HG03342 (cell line): ENCODE results near the gene NNAT.
"Not testable (repeated sequence)": the region's sequence is repeated elsewhere in the genome, so short reads cannot be mapped to it uniquely, and the experiment has no call there.

Experiments used
- ATAC-seq: cut with Tn5 transposase; IDR thresholded peaks from one replicate; pipeline ENCODE4 v1.9.1; 2021; ENCODE audit warnings: mild to moderate bottlenecking, moderate library complexity; ENCODE audit not compliant: unreplicated experiment

The NNAT gene, protein sequence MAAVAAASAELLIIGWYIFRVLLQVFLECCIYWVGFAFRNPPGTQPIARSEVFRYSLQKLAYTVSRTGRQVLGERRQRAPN

DNA sequence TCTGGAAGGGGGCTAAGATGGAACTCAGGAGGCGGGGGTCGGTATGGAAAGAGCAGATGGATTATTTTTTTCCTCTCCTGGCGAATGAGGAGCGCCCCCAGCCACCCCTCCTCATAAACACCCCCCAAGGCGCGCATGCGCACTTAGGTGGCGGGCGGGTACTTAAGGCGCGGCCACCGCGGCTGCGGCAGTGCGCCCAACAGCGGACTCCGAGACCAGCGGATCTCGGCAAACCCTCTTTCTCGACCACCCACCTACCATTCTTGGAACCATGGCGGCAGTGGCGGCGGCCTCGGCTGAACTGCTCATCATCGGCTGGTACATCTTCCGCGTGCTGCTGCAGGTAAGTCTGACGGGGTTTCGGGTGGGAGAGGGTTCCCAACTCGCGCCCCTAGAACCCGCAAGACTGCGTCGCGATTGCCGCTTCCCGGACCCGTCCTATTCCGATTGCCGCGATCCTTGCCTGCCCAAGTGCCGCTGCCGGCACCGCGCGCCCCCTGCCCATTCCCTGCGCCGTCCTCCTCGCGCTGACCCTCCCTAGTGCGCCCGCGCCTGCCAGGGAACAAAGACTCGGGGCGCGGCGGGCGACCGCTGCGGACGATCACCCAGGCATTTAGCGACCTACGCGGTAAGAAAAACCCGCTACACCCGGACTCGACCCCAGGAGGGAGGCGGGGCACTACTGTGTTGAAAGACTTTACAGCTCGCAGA lies at the start of gene NNAT:
Gene NNAT (plus strand): TSS at position 190 of the 711 bp plus-strand sequence. CDS start 82 bp downstream, at position 272.
- no peak for ATAC-seq

DNA sequence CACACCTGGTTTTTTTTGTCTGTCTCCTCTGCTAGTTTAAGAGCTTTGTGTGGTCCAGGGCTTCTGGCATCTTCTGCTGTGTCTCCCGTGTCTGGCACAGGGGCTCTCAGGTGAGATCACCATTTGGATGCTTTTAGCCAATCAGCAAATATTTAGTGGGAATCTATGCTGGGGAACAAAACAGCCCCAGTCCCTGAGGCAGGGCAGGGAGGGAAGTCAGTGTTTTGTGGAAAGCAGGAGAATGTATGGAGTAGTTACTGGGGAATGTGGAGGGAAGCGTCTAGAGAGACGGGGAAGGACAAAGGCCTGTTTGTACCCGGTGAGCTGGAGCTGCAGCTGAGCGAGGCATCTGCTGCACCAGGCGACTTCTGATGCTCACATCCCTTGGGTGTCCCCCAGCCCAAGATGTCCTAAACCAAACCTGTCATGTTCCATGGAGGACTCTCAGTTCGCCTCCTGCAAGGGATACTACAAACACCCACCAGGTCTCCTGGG lies 49.3 kb upstream of the NNAT start:
- ATAC-seq = no peak

DNA sequence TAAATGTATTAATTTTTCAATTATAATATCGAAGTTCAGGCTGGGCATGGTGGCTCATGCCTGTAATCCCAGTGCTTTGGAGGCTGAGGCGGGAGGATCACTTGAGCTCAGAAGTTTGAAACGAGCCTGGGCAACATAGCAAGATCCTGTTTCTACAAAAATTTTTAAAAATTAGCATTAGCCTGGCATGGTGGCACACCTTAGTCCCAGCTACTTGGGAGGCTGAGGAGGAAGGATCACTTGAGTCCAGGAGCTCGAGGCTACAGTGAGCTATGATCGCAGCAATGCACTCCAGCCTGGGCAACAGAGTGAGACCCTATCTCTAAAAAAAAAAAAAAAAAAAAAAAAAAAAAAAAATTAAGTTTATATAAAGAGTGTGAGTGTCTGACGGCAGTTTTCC lies 48.6 kb upstream of the NNAT start:
- ATAC-seq = not testable (repeated sequence)

DNA sequence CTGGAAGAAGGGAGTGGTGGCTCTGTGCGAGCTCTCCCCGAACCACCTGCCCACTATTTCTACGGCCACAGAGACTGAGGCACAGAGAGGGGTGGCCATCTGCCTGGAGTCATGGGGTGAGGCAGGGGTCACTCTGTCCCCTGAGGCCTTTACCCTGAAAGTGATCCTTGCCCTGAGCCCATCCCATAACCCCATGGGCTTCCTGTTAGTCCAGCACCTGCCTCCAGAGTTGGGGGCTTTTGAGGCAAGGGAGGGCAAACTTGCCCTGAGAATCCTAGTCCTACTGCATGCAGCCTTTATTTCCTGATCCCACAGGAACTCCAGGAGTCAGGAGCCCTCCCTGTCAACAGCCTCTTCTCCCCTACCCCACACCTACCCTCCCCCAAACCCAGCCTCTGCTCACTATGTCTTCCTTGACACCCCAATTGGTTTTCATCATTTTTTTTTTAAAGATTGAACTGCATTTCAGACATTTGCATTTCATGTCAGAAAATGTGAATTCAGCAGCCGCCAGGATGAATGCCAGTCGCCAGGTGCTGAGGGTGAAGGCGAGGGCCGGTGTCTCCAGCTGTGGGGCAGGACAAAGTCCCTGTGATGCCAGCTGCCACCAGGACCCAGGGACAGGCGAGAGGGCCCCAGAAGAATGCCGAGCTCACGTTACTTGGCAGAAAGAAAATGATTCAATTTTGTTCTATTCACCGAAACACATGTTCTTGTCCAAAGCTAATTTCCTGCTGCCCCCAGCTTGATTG lies 47.6 kb upstream of the NNAT start:
- no peak for ATAC-seq

DNA sequence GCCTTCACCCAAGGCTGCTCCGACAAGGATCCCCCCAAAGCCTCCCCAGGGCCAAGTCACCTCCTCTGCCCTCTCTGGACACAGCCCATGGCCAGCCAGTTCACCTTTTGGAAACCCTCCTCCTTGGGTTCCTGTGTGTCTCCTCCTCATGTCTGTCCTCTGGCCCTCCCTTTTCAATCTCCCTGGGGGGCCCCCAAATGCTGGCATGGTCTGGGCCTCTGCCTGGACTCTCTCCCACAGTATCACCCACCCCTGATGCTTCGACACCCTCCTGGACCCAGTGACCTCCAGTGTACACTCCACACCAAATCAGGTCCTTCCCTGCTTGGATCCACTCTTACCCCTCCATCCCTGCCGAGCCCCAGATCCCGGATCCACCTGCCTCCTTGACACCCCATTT lies 46.7 kb upstream of the NNAT start:
- ATAC-seq = no peak

DNA sequence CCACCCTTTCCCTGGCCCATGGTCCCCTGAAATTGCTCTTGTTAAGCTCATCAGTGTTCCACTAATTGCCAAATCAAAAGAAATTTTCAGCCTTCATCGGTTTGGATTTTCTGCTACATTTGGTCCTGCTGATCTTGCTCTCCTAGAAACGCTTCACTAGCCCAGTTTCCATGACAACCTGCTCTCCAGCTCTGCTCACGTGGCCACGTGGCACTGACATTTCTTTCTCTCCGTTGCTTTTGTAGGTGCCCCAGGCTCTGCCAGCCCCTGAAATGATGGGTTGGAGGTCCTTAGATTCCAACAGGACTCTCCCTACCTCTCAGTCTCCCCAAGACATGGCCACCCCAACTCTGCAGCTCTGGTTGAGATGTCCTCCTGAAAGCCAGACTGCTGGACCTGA lies 45.8 kb upstream of the NNAT start:
- ATAC-seq = no peak

DNA sequence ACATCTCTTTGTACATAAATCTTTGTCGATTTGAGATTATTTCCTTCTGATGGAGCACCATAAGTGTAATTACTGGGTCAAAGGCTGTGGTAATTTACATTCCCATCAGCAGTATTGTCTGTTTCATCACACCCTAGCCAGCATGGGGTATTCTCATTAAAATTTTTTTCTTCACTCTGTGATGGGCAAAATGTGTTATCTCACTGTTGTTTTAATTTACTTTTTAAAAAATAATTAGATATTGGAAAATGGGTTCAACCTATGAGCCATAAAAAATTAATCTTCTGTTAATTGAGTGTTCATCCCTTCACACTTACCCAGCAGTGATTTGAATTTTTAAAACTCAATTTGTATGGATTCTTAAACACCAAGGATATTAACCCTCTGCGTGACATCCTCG lies 44.0 kb upstream of the NNAT start:
- no peak for ATAC-seq

DNA sequence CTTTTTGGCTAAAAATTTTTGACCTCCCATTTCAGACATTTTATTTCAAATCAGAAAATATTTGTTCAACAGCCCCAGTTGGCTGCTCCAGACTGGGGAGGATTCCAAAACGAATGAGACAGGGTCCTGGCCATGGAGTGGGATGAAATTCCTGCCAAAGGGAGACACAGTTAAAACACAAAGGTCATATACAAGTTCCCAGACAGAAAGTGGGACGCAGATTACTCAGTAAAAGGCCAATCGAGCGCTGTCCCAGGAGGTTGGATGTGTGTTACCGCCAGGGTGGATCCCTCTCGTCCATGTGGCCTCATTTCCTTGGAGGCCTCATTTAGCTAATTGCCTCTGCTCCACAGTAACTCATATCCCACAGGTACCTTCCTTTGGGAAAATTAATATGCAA lies 41.8 kb upstream of the NNAT start:
- ATAC-seq = no peak

DNA sequence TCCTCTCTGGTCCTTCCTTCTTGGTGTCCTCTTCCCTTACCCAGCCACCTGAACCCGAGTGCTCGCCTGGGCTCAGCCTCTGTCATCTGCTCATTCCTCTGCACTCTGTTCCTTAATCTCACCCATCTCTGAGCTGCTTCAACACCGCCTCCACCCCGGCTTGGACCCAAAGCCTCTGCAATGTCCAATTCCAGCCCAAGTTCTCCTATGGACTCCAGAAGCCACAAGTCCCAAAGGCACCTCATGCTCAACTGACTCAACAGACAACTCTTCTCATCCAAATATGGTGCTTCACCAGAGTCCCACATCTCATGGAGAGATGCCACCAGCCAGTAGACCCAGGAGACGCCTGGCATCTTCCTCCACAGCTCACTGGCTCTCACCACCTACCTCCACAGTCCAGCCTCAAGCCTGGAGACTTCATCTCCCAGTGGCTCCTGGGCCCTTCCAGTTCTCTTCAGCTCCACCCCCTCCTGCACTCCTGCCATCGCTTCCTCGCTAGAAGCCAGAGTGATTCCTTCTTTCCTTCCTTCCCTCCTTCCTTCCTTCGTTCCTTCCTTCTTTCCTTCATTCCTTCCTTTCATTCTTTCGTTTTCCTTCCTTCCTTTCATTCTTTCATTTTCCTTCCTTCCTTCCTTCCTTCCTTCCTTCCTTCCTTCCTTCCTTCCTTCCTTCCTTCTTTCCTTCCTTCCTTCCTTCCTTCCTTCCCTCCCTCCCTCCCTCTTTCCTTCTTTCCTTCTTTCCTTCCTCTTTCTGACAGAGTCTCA lies 40.9 kb upstream of the NNAT start:
- ATAC-seq = no peak

DNA sequence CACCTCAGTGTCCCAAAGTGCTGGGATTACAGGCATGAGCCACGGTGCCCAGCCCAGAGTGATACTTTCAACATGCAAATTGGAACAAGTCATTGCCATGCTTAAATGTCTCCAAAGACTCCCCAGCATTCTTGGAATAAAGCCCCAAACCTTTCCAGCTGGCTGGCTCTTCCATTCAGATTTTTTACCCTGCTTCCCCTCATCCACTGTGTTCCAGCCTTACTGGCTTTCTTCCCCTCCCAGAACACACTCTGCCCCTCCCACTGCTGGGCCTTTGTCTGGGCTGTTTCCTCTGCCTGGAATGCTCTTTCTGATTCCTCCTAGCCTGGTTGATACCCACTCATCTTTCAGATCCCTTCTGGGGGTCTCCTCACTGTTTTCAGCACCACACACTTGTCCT lies 40.1 kb upstream of the NNAT start:
- no peak for ATAC-seq

DNA sequence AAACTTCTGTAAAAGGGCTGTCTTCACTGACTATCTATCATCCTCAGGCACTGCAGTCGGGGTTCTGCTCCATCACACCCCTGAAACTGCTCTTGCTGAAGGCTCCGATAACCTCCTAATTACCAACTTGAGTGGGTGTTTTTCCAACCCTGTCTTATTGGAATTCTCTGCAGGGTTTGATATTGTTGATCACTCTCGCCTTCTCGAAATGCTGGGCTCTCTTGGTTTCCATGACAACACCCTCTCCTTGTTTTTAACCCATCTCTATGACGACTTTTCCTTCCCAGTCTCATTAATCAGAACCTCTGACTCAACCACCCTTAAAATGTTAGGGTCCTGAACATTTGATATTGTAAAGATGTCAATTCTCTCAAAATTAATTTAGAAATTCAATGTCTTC lies 39.4 kb upstream of the NNAT start:
- no peak for ATAC-seq

DNA sequence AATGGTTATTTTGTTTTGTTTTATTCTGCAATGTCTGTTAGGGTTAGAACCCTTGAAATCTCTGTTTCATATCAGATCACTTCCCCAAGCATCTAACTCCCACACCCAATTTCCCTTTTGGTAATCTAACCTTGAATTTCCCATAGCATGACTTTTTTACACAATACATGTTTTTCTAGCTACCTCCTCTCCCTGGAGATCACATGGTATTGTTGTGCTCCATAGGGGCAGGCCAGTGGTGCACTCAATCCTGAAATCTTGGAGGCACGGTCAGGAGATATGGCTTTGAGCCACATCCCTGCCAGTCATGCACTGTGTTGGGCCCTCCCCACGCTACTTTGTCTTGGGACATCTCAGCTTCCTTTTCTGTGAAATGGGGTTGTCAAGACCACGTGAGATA lies 36.7 kb upstream of the NNAT start:
- no peak for ATAC-seq

DNA sequence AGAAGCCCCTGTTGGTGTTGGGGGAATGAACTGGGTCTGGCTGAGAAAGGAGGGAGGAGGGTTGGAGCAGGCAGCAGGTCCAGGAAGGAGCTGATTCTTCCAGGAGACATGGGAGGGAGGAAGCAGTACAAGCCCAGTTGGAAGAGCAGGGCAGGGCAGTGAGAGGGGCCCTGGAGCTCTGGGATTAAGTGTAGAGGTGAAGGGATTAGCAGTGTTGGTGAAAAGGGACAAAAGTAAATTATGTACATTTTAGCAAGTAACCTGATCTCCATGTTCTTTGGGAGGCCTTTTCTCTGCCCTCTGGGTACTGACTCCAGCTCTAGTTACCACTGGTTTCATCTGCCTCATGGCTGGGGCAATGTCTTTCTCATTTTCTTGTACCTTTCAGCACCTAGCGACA lies 34.8 kb upstream of the NNAT start:
- not testable (repeated sequence) for ATAC-seq

DNA sequence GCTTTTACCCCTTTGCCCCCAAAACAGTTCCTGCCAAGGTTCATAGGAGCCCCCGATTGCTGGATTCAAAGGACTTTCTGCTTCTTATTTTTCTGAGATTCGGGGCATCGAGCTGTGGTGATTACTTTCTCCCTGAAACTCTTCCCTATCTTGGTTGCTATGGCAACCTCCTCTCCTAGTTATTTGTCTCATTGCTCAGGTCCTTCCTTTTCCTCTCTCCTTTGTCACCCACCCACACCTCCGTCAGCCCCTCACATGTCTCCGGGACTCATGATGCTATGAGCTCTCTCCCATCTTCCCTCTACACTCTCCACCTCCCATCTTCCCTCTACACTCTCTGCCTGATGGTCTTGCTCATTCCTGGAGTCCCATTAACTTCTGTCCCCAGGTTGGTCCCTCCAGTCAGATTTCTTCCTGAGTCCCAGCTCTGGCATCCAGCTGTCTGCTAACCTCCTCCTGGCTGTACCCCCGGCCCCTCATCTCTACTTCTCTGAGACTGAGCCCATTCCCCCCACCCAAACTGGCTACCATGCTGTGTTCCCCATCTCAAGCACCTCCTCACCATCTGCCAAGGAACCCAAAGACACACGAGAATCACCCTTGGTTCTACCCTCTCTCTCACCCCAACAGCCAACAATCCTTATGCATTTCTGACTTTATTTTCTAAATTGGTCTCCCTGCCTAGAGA lies 30.2 kb upstream of the NNAT start:
- no peak for ATAC-seq

DNA sequence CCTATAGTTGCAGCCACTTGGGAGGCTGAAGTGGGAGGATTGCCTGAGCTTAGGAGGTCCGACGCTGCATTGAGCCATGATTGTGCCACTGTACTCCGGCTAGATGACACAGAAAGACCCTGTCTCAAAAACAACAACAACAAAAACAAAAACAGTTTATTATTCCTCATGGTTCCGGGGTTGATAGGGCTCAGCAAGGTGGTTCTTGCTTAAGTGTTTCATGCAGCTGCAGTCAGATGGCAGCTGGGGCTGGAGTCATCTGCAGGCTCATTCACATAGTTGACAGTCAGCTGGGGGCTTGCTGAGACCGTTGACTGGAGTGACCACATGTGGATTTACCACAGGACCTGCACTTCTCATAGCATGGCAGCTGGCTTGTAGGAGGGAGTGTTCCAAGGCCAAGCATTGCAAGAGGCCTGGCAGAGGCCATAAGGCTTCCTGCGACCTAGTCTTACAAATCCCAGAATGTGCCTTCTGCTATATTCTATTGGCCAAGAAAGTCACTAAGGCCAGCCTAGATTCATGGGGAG lies 28.9 kb upstream of the NNAT start:
- ATAC-seq = no peak

DNA sequence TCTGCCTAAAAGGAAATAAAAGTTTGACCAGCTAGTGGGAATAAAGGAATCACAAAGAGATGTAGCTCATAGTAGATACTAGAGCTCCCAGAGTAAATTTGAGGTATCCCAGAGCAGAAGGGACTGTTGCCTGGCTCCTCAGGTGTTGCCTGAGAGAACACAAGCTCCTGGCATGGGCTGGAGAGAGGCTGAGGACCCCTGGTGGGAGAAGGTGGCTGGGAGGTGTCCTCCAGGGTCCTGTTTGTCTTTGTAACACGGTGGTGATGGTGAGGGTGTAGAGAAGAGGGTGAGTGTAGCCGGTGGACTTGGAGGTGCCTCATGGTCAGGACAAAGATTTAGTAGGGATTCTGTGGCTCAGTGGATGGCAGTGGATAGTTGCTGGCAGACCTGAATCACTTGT lies 28.1 kb upstream of the NNAT start:
- ATAC-seq = no peak

DNA sequence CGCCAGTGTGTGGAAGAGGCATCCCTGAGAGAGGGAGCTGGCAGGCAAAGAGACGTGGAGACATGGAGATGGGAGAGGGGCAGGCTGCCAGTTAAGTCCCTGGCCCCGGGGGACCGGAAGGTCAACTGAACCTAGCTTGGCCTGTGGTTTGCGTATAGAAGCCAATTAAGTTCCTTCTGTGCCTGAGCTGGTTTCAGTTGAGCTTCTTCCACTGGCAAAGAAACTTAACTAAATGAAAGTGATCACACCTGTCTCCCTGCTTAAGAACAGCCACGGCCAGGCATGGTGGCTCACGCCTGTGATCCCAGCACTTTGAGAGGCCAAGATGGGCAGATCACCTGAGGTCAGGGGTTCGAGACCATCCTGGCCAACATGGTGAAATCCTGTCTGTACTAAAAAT lies 26.7 kb upstream of the NNAT start:
- ATAC-seq = no peak

DNA sequence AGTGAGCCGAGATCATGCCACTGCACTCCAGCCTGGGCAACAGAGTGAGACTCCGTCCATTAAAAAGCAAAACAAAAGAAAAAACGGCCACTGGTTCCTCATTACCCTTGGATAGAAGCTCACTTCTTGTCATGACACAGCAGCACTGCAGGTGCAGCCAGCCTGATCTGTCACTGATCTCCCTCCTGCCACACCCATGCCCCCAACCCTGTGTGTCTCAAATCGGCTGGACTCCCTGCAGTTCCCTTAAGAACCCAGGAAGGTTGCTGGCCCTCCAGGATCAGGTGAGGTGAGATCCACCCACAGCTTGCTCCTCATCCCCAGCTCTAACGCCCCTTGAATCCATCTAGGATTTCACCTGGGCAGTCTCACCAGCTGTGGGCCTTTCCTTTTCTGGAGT lies 26.3 kb upstream of the NNAT start:
- ATAC-seq = no peak

DNA sequence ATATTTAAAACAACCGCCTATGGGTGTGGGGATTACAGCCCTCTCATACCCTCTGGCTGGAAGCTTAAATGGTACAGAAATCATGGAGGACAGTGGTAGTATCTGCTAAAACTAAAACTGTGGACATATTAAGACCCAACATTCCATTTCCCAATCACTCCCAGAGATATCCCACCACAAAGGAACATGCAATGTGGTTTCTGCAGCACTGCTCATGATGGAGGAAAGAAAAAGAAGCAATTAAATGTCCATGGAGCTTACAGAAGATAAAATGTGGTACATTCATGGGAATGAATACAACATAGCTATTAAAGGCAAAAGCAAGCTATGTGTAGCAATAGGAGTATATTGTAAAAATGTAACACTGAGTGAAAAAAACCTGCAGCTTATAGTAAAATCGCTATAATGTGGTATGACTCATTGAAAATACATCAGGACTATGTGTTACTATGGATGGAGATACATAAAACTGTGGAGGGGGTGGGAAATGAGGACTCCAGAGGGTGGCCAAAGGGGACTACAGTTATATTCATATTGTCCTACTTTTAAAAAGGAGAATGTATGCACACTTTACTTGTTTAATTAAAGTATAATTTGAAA lies 22.9 kb upstream of the NNAT start:
- no peak for ATAC-seq

DNA sequence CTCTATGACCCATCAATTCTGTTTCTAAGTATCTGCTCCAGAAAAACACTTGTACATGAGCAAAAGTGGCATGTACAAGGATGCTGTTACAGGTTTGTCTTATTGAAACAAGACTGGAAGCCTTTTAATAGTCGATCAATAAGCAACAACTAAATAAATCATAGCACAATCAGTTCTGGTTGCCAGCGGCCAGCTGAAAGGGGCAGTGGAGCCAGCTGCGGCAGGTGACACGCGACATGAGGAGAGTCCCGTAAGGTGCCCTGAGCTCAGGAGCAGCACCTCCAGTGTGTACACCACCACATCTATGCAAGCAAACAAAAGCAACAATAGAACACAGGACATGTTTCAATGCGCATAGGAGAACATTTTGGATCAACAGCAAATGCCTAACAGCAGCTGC lies 20.7 kb upstream of the NNAT start:
- no peak for ATAC-seq
